ENCODE data around the gene IGFL4. TPM values are rescaled to one million over a fixed set of nuclear protein-coding genes. Genes with fewer than 3 reads are reported as not detected.

IGFL4 gene
- total RNA-seq, 1 donor from 2014 or later: not detected

- no peak overlapping the region for H3K27ac ChIP-seq (replicated peaks)
- H3K4me1 ChIP-seq: no peaks in the 10 kb centered on the region
- peaks cover 4% of the 10 kb centered on the region for H3K9me3 ChIP-seq (replicated peaks)
- no peak overlapping the region for H3K4me3 ChIP-seq
- intact Hi-C loops (cut with micrococcal nuclease): loop anchor here (5.0 kb wide), 1 partner anchor 224 kb away; no protein-coding TSS in a partner anchor
- H3K27me3 ChIP-seq (ENCODE audit: low read depth): peaks cover 74% of the 10 kb centered on the region
- no peak for TF ChIP-seq CTCF (IDR thresholded peaks at IDR 0.05; ENCODE audit: borderline replicate concordance)
- H3K36me3 ChIP-seq: no peaks in the 10 kb centered on the region
- DNase-seq: no peak
Measured at GRCh38 chr19:46033401-46033800, 7.4 kb downstream of the IGFL4 start.

GRCh38 chr19:46032597-46033025 lies 8.2 kb downstream of the IGFL4 start:
- Histone ChIP-seq H3K27ac (replicated peaks) (no peak overlapping the region), H3K9me3 (replicated peaks) (peaks cover 3% of the 10 kb centered on the region), H3K4me3 (no peak overlapping the region), H3K4me1 (no peaks in the 10 kb centered on the region), H3K27me3 (ENCODE audit: low read depth) (peaks cover 82% of the 10 kb centered on the region), H3K36me3 (no peaks in the 10 kb centered on the region)
- no peak for TF ChIP-seq CTCF (IDR thresholded peaks at IDR 0.05; ENCODE audit: borderline replicate concordance)
- no peak for DNase-seq
- intact Hi-C loops (cut with micrococcal nuclease): loop anchor here (5.0 kb wide), 1 partner anchor 225 kb away; no protein-coding TSS in a partner anchor

GRCh38 chr19:46031781-46032596 lies 8.8 kb downstream of the IGFL4 start:
- H3K27me3 ChIP-seq (ENCODE audit: low read depth): peaks cover 87% of the 10 kb centered on the region

GRCh38 chr19:46030812-46031550 lies 9.8 kb downstream of the IGFL4 start:
- Histone ChIP-seq H3K27me3 (ENCODE audit: low read depth) (peaks cover 88% of the 10 kb centered on the region), H3K27ac (replicated peaks) (no peak overlapping the region), H3K36me3 (no peaks in the 10 kb centered on the region), H3K4me3 (no peak overlapping the region), H3K4me1 (no peaks in the 10 kb centered on the region), H3K9me3 (replicated peaks) (no peaks in the 10 kb centered on the region)
- DNase-seq: no peak
- intact Hi-C loops (cut with micrococcal nuclease): loop anchor here (5.0 kb wide), 1 partner anchor 226 kb away; no protein-coding TSS in a partner anchor
- TF ChIP-seq CTCF (IDR thresholded peaks at IDR 0.05; ENCODE audit: borderline replicate concordance): no peak

More at GRCh38 chr19:46031781-46032596, 8.8 kb downstream of the IGFL4 start:
- TF ChIP-seq CTCF (IDR thresholded peaks at IDR 0.05; ENCODE audit: borderline replicate concordance): no peak
- Histone ChIP-seq H3K4me3 (no peak overlapping the region), H3K9me3 (replicated peaks) (no peaks in the 10 kb centered on the region), H3K4me1 (no peaks in the 10 kb centered on the region), H3K27ac (replicated peaks) (no peak overlapping the region), H3K36me3 (no peaks in the 10 kb centered on the region)
- DNase-seq: no peak
- intact Hi-C loops (cut with micrococcal nuclease): loop anchor here (5.0 kb wide), 1 partner anchor 225 kb away; no protein-coding TSS in a partner anchor

- Histone ChIP-seq H3K27ac (replicated peaks) (no peak overlapping the region), H3K4me3 (no peak overlapping the region), H3K4me1 (no peaks in the 10 kb centered on the region), H3K9me3 (replicated peaks) (no peaks in the 10 kb centered on the region), H3K36me3 (no peaks in the 10 kb centered on the region), H3K27me3 (ENCODE audit: low read depth) (peaks cover 84% of the 10 kb centered on the region)
- intact Hi-C loops (cut with micrococcal nuclease): no loop called here
- TF ChIP-seq CTCF (IDR thresholded peaks at IDR 0.05; ENCODE audit: borderline replicate concordance): no peak
- DNase-seq: no peak
Measured at GRCh38 chr19:46025835-46026234, 15.0 kb downstream of the IGFL4 start.

All from left ventricle myocardium inferior (tissue), 1 donor.